Frontal cortex (tissue), 4 donors: Measurements from ENCODE around the gene MGST3. TPM values are rescaled to one million over a fixed set of nuclear protein-coding genes. Genes with fewer than 3 reads are reported as not detected.
"Not testable (repeated sequence)": the region's sequence is repeated elsewhere in the genome, so short reads cannot be mapped to it uniquely, and the experiment has no call there.

ENCODE experiments used
- DNase-seq, 2 donors: peaks; one replicate each; pipeline ENCODE4 v3.0.0; 2012; ENCODE audit warnings: low spot score in 2 of 2
- FAIRE-seq: peaks from 2 replicates; lab custom pipeline; 2012; peaks lifted over from hg19 to GRCh38; lab: Jason Lieb, UNC
- total RNA-seq: library from RNA; depleted of rRNA; stranded (reverse); fragments of >200 nt; gene quantifications from one replicate; pipeline ENCODE4 v1.2.3, GENCODE V29; 2014
- donor health status: control.
- donor health status: control.
- donor health status: control.

MGST3 gene
- total RNA-seq = 162 TPM

DNA sequence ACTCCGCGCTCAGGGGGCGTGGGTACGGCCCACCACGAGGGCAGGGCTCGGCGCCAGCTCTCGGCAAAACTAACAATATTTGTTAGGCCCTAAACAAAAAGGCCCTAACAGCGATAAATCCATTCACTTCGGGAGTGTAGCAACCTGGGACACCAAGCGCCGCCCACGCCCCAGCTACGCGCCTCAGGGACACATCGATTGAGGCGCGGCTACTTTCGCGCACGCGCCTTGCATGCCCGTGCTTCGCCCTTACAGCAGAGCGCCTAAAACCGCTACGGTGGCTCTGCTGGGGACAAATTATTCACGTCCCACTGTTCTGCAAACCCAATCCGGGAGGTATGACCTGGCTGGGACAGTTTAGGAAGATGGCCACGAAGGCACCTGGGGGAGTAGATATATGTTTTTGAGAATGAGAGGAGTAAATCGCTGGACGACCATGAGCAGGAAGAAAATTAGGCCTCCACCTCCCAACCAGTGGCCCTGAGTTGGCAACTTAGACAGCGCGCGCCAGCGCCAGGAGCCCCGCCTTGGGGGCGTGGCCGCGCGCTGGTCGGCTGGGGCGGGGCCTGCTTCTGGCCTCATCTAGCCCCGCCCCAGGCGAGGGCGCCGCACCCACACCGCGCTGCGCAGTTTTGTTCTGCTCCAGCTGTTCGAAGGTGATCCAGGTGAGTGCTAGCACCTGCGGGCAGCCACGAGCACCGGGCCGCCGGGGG lies at the start of gene MGST3:
MGST3 (plus strand) TSS at position 606 of the 713 bp plus-strand sequence. CDS start 18,614 bp downstream, outside the sequence.
- DNase-seq (peak; percentile 86 to 88), FAIRE-seq (no peak)

DNA sequence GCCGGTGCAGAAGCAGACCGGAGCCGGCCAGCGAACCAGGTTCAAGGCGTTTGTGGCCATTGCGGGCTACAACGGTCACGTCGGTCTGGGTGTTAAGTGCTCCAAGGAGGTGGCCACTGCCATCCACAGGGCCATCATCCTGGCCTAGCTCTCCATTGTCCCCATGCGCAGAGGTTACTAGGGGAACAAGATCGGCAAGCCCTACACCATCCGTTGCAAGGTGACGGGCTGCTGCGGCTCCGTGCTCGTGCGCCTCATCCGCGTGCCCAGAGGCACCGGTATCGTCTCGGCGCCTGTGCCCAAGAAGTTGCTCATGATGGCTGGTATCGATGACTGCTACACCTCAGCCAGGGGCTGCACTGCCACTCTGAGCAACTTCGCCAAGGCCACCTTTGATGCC lies 49.1 kb upstream of the MGST3 start:
- FAIRE-seq = no peak

DNA sequence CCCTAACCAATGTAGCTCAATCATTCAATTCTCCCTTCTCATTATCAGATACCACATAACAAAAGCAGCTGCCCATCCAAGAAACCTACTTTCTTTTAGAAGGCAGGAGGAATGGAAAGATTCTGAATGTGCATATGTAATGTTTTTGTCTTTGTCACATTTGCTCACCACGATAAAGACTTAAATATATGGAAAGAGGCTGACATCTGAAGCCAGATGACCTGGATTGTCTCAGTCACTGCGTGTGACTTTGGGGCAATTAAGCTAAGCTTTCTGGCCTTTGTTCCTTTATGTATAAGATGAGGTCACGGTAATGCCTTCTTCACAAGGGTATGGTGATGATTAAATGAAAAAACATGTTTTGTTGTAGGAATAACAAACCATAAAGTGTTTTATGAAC lies 44.6 kb upstream of the MGST3 start:
- FAIRE-seq (no peak), DNase-seq (no peak)

More for the DNA sequence above, 49.1 kb upstream of the MGST3 start:
- no peak for DNase-seq

DNA sequence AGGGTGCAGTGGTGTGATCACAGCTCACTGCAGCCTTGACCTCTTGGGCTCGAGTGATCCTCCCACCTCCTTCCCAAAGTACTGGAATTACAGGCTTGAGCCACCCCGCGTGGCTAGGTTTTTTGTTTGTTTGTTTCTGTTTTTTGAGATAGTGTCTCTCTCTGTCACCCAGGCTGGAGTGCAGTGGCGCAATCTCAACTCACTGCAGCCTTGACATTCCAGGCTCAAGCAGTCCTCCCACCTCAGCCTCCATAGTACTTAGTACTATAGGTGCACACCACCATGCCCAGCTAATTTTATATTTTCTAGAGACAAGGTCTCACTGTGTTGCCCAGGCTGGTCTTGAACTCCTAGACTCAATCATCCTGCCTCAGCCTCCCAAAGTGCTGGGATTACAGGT lies 39.6 kb upstream of the MGST3 start:
- not testable (repeated sequence) for DNase-seq, FAIRE-seq

DNA sequence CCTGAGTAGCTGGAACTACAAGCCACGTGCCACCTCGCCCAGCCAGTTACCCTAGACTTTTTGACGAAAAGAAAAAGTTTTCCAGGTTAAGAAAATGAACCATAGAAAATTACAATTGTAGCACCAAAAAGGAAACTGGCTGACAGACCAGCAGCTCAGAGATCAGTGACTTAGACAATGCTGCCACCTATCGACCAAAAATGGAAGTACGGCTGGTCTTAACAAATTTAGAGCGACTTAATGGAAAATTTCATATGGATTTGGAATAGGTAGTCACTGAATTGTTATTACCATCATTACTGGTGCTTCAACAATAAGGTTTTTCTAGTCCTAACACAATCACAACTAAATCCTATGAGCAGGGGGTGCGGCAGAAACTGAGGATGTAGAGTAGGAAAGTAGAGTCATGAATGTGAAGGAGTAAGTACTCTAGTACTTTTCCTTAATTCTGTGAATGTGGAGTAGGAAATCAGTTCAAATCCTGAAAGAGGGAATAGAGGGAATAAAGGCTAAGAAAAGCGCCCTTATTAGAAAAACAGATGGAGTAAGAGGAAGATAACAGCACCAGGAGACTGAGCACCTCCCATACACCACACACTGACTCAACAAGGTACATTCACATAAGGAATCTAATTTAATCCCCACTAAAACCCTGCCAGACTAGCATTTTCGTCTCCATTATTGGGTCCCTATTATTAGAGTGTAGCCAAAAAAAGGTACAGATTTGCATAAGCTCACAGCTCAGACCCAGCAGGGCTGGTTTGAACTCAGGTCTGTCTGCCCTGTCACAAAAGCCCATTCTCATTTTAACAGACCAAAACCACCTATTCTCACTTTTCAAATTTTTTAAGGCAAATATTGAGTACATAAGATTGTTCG lies 37.9 kb upstream of the MGST3 start:
- peak; percentile 97 for FAIRE-seq
- DNase-seq = peak; percentile 52 to 59

DNA sequence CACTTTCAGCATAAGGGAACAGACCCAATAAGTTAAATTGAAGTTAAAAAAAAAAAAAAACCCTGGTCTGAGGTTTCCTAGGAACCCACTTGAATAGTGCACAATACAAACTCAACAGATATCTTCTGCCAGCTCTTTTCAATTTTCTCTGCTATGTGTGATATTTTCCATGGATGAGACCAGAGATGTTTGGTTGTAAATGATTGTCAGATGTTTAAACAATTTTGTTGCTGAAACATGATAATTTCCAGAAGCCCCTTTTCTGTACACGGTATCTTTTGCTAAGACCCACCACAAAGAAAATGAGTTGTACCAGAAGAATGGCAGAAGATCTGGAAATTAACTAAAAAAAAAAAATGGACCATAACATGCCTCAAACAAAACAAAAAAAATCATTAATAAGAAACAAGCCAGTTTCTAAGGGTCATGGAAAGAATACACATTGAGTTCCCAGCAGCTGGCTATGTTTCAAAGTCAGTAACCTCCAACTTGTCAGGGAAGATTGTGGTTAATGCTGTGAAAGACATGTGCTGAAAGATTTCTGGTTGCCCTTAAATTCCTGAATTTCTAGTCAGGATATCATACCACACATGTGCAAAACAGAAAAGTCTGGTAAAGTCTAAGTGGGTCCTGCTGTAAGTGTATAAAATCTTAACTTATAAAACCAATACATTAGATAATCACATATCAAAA lies 35.6 kb upstream of the MGST3 start:
- no peak for FAIRE-seq
- DNase-seq = no peak

DNA sequence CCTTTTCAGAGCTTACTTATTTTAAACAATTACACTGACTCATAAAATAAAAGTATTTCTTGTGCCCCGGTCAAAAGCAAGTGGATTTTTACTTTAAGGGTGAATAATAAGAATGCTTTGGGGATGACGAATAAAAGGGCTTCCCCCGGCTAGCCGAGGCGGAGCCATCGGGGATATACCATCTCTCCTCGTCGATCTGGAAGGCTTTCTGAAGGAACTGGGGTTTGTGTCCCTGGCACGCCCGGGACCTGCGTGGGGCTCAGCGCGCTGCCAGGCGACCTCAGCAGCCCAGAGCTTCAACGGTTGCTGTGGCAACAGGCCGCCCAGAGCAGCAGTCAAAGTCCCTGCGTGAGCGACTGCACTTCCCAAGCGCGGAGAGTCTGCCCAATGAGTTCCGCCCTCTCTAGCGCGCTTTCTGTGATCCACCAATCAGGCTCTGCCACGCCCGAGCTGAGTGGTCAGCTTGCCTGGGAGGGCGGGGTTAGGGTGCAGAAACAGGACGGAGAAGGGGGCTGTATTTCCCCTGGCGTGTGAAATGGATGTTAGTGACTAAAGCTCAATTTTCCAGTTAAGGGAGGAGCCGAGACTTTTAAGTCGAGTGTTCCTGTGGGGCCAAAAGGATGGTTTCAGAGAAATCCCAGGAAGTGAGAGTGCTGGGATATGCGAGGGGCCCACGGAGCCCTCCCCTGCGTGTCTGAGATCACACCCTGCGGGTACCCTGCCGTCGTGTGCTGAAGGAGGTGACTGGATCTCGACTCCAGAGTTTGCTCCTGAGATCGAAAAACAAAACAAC lies 33.0 kb upstream of the MGST3 start:
- DNase-seq (peak; percentile 65 to 82), FAIRE-seq (no peak)

DNA sequence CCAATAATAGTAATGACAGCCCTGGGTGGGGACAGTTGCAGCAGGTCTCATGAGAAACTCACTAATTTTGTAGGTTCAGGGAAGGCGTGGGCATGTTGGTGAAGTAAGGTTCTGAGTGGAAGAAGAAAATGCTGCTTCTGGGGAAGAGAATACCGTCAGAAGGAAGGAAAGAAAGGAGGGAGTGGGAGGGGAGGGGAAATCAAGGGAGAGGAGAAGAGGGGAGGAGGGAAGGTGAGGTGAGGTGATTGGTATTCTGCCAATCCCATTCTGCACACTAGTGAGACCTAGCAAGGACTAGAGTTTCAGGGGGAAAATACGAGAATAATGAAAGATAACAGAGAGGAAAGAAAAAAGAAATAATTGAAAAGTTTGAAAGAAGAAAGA lies 32.4 kb upstream of the MGST3 start:
- DNase-seq (no peak), FAIRE-seq (no peak)

DNA sequence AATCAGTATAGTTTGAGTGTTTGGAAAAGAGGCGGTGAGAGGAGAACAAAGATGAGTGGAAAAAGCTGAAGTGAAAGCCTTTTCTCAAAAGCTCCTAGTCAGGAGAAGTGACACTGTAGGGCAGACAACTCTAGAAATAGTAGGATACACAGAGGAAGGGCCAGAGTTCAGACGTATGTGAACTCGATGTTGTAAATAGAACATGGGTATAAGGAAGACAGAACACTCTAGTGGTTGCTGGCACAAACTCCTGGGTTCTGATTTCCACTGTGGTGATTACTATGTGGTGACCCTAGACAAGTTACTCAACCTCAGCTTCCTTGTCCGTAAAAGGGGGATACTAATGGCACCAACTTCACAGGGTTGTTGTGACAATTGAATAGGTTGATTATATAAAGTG lies 30.2 kb upstream of the MGST3 start:
- FAIRE-seq (no peak), DNase-seq (no peak)

DNA sequence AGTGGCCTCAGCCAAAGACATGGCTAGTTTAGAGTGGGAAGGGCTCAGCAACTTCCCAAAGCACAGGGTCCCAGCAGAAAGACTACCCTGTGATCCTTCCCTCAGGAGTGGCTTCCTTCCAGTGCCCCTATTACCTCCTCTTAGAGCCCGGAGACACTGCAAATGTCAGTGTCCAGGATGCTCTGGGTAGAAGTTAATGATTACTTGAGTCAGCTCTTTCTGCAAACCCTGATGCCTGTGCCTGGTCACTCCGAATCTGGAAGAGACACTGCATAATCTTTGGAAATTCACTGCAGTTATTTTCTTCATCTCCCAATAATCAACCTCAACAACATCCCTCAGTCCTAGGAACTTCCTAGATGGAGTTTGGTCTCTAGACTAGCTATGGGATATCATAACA lies 27.2 kb upstream of the MGST3 start:
- FAIRE-seq (no peak), DNase-seq (no peak)

DNA sequence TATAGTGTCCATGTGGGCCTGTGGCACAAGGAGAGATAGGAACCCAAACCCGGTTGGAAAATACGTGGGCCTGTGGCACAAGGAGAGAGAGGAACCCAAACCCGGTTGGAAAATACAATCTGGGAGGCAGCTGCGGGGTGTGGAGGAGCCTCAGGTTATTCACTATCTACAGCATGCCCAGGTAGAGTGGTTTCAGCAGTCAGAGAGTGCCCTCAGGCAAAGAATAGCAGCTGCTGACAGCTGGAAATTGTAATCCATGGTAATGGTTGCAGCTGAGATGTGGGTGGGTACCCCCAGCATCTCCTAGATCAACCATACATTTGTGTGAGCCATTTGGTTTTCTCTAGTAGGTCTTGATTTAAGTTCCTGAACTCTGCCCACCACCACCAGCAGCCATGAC lies 25.8 kb upstream of the MGST3 start:
- no peak for DNase-seq
- no peak for FAIRE-seq

DNA sequence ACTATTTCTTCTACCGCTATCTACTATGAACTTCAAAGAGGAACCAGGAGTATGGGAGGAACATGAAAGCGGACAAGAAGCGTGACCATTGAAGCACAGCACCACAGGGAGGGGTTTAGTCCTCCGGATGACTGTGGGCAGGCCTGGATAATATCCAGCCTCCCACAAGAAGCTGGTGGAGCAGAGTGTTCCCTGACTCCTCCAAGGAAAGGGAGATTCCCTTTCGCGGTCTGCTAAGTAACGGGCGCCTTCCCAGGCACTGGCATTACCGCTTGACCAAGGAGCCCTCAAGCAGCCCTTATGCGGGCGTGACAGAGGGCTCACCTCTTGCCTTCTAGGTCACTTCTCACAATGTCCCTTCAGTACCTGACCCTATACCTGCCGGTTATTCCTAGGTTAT lies 24.4 kb upstream of the MGST3 start:
- not testable (repeated sequence) for DNase-seq, FAIRE-seq

DNA sequence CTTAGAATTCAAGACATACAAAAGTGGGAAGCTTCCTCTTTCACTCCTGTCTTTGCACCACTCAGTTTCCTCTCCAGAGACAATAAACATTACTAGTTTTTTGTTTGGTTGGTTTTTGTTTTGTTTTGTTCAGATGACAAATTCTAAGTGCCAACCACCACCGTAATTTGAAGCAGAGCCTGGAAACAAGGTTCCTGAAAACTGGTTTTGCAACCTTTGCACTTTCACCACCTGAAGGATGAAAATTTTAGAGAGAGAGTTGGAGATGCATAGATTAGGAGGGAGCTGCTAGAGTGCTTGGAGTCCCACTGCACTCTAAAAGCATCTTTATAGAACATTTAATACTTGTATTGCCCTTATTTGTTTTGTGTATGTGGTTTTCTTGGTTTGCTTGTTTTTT lies 20.2 kb upstream of the MGST3 start:
- FAIRE-seq (no peak), DNase-seq (no peak)

DNA sequence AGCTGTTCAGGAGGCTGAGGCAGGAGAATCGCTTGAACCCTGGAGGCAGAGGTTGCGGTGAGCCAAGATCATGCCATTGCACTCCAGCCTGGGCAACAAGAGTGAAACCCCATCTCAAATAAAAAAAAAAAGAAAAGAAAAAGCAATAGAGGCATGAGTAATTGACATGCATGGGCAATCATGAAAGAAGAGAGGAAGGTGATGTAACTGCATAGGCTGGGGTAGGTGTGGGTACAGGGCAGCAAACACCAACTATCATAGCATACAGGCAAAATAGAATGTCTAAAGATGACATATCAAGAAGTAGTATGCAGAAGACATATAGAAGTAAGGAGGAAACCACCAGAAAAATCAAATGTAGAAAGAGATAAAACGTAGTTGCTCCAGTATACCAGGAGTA lies 19.0 kb upstream of the MGST3 start:
- FAIRE-seq (no peak), DNase-seq (no peak)

DNA sequence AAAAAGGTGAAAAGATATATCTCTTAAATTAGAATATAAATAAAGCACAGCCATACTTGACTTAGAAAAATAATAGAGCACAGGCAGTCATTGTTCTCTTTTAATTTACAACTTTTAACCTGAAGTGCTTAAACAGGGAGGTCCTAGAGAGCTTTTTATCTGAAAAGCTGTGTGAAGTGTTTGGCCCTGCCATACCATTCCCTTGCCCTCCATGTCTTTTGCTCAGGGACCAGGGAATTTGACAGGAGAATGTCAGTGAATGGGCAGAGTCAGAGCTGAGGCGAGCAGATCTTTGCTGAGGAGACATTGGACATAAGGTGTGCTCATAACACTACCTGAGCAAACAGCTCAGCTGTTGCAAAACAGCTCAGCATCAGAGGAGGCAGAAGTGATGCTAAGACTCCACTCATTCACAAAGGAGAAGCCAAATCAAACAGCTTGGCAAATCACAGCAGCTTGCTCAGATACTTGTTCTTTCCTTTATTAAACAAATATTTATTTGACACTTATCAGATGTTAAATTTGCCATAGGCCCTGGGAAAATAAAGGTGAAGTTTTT lies 14.9 kb upstream of the MGST3 start:
- FAIRE-seq (no peak), DNase-seq (no peak)

DNA sequence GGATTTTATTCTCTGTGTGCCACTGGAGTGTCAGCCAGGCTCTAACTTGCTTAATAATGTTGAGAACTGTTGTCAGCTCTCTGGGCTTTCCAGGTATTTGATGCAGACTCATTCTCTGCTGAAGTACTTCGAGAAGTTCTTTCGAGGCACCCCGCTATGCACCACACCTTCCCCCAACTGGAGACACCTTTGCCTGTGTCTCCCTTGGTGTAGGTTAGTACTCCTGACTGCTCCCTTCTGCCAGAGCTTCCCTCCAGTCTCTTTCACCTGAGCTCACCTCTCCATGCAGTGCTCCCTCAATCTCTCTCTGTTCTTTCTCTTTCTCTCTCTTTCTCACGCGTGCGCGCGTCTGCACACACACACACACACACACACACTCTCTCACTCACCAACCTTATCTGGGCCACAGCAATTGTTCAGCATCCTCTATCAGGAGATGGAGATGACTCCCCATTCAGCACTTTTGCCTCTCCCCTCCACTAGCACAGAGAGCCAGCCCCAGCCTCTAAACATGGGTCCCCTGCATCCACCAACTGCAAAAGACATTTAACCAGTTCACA lies 14.0 kb upstream of the MGST3 start:
- no peak for FAIRE-seq
- DNase-seq = no peak

DNA sequence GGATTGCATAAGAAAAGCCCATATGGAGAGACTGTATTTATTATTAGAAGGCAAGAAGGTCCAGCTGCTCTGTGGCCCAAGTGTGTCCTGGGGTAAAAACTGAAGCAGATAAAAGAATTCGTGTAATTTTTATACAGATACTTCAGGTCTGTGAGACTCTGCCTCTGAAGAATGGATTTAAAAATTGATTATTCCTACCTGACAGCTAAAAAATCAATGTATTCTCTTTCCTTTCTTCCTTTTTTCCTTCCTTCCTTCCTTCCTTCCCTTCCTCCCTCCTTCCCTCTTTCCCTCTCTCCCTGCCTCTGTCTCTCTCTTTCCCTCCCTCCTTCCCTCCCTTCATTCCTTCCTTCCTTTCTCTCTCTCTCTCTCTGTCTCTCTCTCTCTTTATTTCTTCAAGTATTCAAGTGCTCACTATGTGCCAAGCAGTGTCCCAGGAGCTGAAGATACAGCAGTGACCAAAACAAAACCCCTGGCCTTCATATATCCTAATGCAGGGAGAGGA lies 11.3 kb upstream of the MGST3 start:
- FAIRE-seq = no peak
- no peak for DNase-seq

DNA sequence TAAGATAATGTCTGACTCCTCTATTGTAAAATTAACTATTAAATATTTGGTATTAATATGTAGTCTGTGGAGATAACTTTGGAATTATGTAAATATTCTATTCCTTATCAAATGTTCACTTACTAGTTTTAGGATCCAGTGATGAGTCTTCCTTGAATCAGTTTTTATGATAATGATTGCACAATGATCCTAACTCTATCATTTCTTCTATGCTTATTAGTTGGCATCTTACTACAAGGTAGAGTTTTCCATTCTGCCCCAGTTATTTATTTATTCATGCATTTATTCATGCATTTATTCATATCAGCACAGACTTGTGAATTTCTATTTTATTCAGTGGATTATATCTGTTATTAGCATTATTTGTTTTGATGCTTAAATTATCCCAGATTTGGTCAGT lies 7.4 kb upstream of the MGST3 start:
- DNase-seq (no peak), FAIRE-seq (no peak)

DNA sequence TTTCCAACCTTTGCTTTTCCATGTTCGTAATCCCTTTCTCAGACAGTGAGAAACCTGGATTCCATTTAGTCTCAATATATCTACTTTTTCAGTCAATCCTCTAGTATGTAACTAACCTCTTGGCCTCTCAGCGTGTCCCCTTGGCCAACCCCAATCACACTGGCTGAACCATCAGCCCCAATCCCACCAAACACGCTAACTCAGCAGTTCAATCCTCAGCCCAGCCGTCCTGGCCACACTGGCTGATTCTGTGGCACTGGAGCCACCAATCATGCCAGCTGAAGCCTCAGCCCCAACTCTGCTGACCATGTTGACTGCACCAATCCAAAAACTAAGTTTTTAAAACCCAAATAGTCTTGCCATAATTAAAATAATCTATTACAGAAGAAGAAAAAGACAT lies 6.6 kb upstream of the MGST3 start:
- no peak for FAIRE-seq
- DNase-seq = no peak
